NCI-H2107 (cell line): Measurements from ENCODE around the gene HADHB.
"Not testable (repeated sequence)": the region's sequence is repeated elsewhere in the genome, so short reads cannot be mapped to it uniquely, and the experiment has no call there.

Experiments
- DNase-seq: peaks from one replicate; lab custom pipeline; 2025; lab: John Stamatoyannopoulos, UW

HADHB gene

DNA sequence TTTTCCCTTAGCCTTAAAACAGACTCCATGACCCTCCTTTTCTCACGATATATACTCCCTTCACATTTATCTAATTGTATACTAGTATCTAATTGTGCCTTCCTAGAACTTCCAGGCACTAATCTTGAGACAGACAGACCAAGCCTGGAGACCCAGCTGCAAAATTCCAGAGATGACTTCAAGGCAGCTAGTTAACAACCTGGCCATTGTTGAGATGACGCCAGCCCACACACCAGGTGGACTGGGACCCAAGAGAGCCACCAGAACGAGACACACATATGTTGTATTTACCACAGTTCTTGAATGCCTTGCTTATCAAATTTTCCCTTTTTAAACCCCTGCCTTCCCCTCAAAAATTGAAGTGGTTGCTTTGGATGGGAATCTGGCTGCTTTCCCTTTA lies 52.3 kb downstream of the HADHB start:
- no peak for DNase-seq

DNA sequence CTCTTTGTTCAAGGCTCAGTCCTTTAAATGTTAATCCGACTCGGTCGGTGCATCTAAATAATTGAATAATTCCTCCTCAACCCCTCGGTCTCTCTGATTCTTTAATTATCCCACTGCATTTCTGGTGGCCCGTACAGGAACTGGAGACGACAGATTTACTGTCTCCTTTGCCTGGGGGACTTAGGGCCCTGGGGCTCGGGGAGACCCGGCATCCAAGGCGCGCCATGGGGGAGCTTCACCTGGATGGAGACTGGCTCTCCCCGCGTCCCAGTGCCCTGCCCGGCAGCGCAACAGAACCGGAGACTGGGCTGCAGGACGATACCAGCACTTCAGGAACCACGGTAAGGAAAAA lies 53.5 kb downstream of the HADHB start:
- DNase-seq: no peak

DNA sequence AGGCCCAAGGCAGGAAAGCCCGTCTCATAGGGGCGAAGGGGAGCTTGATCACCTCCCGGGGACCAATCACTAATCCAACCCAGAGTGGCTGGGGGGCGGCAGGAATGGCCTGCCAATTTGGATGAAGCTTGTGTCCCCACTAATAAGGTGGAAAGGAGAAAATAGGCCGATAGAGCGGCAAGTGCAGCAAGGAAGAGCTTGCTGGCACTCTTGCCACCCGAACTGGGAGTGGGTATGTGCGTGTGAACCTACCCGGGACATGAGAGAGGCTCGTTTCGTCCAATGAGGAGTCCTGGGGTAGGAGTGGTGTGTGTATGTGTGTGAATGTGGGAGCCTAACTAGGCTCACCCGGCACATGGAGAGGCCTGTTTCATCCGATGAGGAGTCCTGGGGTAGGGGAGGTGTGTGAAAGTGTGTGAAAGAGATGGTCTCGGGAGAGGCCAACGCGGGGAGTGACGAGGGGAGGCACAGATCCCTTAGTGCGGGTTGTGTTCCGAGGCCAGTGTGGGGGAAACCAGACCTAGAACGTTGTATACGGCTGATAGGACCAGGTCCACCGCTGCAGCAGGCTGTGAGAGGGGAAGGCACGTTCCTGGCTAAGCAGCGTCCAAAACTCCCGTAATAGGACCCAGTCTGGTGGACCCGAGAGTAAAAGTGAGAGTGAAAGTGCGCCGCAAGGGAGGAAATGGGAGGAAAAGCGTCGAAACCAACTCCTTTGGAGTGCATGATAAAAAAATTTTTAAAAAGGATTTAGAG lies 54.1 kb downstream of the HADHB start:
- DNase-seq: no peak

DNA sequence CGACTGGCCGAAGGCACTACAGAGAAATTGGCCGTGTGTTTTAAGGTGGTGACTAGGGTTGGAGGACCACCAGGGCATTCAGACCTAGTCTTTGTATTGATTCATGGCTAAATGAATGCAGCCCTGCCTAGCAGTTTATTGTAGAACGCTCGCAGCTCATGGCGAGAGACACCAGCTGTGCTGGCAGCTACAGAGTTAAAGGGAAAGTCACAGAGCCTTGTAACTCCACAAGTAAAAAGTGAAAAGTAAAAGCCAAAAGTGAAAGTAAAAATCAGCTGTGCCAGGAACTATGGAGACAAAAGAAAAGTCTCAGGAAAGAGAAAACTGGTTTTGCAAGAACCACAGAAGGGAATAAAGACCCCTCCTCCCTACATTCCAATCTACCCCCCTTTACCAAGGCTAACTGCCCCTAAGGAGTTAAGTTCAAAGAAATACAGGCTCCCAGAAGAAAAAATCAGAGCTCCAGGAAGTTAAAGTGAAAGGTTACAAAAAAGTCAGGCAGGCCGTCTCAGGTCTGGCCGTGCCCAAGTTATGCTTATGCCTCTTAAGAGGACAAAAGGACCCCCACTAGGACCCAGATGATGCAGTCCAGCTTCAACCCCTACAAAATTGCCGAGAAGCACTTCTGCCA lies 54.8 kb downstream of the HADHB start:
- no peak for DNase-seq

DNA sequence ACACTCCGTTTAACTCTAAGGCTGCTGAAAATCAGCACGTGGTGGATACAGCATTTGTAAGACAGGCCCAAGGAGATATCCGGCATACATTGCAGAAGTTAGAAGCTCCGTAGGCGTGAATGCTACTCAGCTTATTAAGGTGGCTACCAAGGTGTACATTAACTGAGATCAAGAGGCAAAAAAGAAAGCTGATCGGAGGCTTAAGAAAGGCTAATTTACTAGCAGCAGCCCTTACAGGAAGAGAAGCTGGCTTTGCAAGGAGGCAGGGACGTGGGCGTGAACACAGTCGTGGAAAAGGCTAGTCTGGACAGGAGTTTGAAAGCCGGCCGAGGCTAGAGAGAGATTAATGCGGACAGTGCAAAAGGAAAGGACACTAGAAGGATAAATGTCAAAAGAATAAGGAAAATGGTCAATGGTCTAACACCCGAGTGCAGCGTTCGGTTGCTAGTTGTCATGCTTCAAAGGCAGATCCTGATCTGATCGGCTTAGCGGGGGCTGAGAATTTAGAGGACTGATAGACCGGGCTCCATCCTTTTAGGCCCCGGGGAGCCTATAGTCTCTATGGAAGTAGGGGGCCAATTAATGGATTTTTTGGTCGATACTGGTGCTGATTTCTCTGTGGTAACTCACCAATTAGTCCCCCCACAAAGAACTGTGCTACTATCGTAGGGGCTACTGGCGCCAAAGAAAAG lies 55.6 kb downstream of the HADHB start:
- DNase-seq: no peak

DNA sequence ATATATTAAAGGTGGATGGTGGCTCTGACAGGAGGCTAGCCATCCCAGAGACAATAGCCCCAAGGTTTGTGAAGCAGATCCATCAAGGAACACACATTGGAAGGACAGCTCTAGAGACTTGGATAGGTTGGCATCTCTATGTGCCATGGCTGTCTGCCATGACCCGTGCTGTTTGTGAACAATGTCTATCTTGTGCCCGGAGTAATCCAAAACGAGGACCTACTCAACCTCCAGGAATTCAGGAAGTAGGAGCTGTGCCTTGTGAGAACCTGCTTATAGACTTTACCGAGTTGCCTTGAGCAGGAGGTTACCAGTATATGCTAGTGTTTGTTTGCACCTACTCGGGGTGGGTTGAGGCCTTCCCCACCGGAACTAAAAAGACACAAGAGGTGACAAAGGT lies 58.1 kb downstream of the HADHB start:
- DNase-seq: no peak

DNA sequence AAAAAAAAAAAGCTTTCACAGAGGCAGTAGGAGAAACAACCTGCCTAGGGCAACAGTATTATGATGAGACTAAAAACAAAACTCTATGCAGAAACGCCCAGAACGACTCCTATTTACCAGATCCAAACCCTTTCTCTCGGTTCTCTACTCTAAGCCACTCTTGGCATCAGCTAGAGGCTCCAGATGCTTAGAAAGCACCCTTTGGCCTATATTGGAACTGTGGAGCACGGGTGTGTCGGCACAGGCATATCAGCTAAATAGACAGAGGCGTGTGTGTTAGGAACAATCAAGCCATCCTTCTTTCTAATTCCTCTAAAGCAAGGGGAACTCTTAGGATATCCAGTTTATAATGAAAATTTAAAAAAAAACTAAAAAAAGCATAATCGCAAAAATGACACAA lies 60.4 kb downstream of the HADHB start:
- not testable (repeated sequence) for DNase-seq

DNA sequence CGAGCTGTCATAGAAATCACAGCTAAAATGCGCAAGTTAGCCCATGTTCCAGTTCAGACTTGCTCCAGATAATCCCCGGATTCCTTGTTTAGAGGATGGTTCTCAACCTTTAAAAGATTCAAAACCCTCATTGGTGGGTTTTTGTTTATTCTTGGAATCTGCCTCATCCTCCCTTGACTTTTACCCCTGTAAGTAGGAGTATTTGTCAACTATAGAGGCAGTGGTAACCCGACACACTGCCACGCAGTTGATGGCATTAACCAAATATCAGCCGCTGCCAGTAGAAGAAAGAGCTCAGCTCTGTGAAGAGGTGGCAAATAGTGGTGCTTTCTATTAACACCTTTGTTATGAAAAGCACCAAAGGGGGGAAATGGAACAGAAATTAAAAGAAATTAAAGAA lies 60.8 kb downstream of the HADHB start:
- no peak for DNase-seq

DNA sequence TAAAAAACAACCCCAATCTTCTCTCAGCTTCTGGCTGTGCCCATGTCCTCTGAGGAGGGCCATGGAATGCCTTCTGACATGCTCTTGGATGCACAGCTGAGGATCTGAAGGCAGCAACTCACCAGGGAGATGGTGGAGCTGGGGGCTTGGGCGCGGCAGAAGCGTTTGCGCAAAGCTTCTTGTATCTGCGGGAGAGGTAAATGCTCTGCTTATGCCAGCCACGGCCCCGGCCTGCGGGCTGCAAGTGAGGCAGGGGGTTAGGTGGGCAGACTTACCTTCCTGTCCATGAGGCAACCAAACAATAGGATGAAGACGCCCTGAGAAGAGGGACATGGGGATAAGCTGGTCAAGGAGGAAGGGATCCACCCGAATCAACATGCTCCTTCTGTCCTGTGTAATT lies 65.2 kb downstream of the HADHB start:
- DNase-seq: no peak

DNA sequence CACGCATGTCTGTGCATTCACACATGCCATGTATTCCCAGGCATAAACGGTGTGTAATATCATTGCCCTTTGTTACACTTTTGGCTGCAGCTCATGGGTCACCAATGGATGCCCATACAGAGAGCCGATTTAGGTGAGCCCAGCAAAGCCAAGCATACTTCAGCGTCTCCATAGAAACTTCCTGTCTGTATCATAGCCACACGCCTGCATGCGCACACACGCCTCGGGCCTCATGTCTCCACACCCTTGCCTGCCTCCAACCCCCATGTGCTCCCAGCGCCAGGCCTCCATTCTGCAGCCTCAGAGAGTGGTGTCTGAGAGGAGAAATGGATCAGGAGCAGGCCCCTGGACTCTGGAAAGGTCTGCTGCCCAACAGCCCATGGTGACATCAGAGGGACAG lies 67.7 kb downstream of the HADHB start:
- DNase-seq: no peak

DNA sequence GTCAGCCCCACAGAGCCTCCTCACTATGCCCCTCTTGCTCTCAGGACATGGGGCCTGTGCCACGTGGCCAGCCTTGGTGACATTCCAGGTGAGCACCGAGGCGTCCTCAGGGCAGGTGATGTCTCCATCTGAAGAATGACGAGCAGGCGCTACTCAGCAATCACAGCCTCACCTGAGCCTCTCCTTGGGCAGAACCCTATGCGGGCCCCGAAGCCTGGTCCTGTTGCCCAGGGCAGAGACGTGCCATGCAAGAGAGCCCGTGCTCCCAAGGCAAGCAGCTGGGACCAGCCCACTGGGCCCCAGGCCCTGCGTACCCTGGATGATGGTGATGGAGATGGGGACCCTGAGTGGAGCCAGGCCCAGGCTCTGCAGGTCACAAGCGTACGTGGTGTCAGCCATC lies 68.7 kb downstream of the HADHB start:
- no peak for DNase-seq

DNA sequence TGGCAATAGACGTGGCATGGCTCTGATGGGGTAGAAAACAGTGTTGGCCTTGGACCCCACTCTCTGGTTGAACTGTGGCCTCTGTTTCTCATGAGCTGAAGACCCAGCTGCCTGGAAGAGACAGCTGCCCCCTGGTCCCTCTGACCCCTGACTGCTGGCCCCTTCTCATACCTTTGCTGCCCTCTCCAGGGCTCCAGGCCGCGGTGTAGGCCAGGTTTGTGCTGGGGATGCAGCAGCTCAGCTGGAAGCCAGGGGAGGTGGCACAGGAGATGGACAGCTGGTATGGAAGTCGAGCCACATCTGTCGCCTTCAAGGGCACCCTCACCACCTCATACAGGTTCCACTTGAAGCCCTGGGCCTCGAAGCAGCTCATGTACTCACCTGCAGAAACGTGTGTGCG lies 69.5 kb downstream of the HADHB start:
- no peak for DNase-seq

DNA sequence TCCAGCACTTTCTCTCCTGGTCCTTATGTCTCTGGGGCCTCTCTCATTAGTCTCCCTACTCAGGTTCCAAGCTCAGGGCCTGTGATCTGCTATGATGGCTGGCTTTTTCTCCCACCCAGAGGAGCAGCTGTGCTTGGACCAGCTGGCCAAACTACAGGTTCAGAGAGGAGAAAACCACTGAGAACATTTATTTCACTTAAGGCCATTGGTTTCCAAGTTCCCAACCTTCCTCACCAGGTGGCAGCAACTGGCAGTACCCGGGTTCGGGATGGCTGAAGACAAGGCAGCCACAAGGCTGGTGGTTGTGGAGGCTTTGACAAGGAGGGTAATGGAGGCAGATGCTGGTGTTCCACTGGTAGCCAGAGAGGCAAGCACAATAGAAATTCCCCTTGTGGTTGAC lies 71.3 kb downstream of the HADHB start:
- DNase-seq: peak; percentile 29

DNA sequence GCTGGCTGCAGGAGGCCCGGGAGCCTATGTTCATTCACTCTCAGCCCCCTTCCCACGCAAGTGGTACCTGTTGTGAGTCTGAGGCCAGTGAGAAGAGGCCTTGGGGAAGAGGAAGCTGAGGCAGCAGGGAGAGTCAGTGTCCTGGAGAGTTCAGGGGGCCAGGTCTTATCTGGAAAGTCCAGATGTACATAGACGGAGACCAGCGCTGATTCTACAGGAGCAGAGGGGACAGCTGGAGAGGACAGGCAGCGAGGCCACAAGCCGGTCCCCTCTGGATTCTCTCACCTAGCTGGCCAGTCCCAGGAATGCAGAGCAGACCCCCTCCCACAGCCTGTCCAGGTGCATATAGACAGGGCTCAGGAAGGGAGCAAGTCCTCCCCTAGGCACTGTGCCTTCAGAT lies 72.1 kb downstream of the HADHB start:
- no peak for DNase-seq

DNA sequence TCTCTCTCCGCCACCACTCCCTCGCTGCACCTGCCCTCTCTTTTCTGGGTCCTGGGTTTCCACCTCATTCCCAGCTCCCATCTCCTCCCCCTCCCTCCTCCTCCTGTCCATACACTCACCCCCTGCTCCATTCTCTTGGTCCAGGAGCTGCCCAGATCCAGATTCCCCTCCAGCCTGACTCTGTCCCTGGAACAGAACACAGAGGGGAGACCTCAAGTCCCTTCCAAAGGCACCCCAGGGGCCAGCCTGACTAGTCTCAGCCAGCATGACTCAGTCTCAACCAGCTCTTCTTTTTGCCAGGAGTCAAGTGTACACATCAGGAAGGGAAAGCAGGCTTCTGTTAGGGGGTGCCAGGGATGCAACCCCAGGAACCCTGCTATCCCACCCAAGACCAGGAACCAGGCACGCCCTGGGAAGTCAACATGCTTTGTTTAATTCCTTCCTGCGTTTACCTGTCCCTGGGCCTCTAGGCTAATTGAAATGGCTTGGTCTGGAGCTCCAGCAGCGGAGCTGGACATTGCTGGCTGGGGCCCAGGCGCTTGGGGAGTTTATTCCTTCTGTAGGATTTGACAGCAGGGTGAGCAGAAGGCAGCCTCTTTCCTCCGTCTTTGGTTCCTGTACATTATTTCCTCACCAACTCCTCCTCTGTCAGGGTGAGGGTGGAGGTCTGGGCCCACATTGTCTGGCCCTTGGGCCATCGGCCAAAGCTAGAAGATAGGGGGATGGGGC lies 72.8 kb downstream of the HADHB start:
- no peak for DNase-seq

DNA sequence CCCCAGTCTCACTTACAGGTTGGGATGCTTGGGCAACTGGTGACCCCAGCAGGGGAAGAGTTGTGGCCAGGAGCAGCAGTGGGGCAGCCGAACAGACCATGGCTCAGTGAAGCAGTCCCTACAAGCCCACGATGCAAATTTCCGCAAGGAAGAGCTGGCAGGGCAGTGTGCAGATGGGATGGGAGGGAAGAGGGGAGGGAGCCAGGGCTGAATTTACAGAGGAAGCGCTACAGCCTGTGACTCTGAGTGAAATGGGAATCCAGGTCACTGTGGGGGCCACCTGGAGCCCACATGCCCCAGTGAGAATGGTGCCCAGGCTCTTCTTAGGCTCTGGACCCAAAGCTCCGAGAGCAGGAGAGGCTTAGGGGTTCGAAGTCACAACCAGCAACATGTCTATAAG lies 74.2 kb downstream of the HADHB start:
- no peak for DNase-seq

DNA sequence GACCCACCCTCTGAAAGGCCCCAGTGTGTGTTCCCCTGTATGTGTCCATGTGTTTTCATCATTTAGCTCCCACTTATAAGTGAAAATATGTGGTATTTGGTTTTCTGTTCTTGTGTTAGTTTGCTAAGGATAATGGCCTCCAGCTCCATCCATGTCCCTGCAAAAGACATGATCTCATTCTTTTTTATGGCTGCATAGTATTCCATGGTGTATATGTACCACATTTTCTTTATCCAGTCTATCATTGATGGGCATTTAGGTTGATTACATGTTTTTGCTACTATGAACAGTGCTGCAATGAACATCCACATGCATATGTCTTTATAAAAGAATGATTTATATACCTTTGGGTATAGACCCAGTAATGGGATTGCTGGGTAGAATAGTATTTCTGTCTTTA lies 79.7 kb downstream of the HADHB start:
- DNase-seq: not testable (repeated sequence)

DNA sequence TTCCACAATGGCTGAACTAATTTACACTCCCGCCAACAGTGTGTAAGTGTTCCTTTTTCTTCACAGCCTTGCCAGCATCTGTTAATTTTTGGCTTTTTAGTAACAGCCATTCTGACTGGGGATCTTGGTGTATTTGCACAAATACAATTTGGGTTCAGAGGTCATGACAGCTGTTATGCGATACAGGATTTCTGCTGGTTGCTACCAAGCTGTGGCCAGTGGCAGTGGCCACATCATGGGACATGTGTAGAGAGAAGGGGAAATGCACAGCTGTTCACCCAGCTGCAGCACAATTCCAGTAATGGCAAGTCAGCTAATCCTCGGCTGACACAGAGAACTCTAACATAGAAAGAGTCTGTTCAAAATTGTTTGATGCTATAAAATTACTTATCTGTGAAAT lies 80.2 kb downstream of the HADHB start:
- DNase-seq: no peak

DNA sequence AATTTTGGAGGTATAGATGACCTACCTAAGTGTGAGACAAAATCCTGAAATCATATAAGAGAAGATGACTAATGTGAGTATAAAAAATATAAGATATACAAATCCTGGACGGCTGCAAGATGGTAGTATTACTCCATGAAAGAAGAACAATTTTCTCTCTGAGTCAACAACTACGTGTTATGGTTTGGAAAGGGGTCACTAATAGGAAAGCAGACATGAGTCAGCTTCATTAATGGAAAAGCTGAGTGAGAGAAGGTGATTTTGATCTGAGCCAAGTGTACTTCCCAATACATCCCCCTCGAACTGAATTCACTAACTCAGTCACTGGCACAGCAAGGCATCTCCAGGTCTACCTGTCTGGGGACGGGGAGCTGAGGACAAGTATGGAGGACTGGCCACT lies 81.1 kb downstream of the HADHB start:
- DNase-seq: no peak

DNA sequence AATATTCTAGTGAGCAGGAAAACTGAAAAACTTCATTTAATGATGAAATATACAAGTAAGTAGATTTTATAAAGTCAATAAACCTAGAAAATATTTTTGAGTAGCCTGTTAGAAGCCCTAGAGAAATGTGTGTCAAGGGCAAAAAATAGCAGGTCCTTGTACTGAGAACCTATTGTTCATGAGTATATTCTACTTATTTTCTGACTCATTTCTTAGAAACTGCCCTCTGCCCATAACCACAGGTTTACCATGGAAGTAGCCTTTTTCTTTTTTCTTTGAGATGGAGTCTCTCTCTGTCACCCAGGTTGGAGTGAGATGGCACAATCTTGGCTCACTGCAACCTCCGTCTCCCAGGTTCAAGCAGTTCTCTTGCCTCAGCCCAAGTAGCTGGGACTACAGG lies 81.8 kb downstream of the HADHB start:
- DNase-seq: no peak

DNA sequence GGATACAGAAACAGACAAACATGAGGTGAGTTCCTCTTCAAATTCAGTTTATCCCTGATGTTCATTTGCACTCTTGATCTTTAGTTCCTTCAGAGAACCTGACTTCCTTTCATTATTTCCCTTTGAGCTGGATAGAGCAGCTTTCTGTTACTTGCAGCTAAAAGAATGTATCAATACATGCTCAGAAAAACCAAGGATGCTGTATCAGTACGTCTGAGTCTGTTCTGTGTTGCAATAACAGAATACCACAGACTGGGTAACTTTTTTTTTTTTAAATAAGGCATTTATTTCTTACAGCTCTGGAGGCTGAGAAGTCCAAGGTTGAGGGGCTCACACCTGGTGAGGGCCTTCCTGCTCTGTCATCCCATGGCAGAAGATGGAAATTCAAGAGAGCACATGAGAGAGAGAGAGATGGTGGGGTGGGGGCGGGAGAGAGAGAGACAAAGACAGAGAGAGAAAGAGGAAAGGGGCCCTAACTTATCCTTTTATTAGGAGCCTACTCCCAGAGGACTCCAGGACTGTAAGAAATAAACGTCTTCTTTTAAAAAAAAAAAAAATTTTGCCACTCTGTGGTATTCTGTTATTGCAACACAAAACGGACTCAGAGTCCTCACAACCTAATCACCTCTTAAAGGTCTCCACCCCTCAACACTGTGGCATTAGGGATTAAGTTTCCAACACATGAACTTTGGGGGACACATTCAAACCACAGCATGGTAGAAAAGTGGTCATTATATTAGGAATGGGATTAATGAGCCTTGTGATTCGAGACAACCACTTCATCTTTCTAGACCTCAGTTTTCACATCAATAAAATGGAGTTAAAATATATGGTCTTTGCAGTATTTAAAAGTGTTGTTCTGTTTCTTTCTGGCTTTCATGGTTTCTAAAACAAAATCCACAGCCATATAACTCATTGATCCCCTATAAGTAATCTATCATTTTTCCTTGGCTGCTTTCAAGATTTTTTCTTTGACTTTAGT lies 82.8 kb downstream of the HADHB start:
- no peak for DNase-seq

DNA sequence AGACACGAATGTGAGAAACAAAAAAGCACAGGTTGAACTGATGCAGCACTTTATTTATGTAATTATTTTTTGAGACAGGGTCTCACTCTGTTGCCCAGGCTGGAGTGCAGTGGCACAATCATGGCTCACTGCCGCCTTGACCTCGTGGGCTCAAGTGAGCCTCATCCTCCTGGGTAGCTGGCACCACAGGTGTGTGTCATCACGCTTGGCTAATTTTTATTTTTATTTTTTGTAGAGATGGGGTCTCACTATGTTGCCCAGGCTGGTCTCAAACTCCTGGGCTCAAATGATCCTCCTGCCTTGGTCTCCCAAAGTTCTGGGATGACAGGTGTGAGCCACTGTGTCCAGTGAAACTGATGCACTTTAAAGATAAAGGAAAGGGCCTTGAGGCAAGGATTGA lies 84.3 kb downstream of the HADHB start:
- DNase-seq: not testable (repeated sequence)
